HCT116 (cell line): Measurements from ENCODE around the gene TMIGD2. TPM values are rescaled to one million over a fixed set of nuclear protein-coding genes. Genes with fewer than 3 reads are reported as not detected.

Source experiments
- ATAC-seq: fragments of 200-7000 bp; cut with Tn5 transposase; 2 replicates; pipeline ENCODE4 v1.9.1; 2020; ENCODE audit warnings: mild to moderate bottlenecking, moderate library complexity
- BruUV-seq: library from RNA; stranded (reverse); fragments of 400-500 nt; replicated peaks from 2 replicates; lab custom pipeline; 2021; lab: Mats Ljungman, UMichigan
- CTCF ChIA-PET: fragments of 300-600 bp; sonication (Branson Sonifier 250); formaldehyde crosslinking; loops from one replicate; lab custom pipeline; 2021; ENCODE audit warnings: antibody characterized with exemption; lab: Charles Lee
- POLR2A ChIA-PET: fragments of 300-600, 350-600 bp; sonication (Branson Sonifier 250); formaldehyde crosslinking; loops from one replicate; lab custom pipeline; 2021; ENCODE audit warnings: antibody characterized with exemption; lab: Charles Lee
- RAD21 ChIA-PET, 2 experiments: fragments of 300-600 bp; sonication (Branson Sonifier 250); formaldehyde crosslinking; loops; one replicate each; lab custom pipeline; 2023; ENCODE audit warnings: low total read pairs in 2 of 2; ENCODE audit not compliant: uncharacterized antibody in 2 of 2, unreplicated experiment in 2 of 2, low non-redundant PET in 1 of 2; lab: Charles Lee
- DNase-seq: peaks from one replicate; pipeline ENCODE4 v3.0.0-alpha.2; 2010; ENCODE audit warnings: low read depth, low spot score
- H2AFZ ChIP-seq: fragments of 200-600 bp; shearing (Covaris generic), sonication (generic); 2 replicates; pipeline ENCODE4 v1.6.1; 2017; ENCODE audit warnings: low read depth, mixed run types, mixed read lengths, antibody characterized with exemption, low read length; ENCODE audit not compliant: poor library complexity, severe bottlenecking
- H3K27ac ChIP-seq: 2 replicates; pipeline ENCODE4 v1.5.1; 2012; ENCODE audit warnings: low read depth, low read length
- H3K27me3 ChIP-seq: fragments of 200-600 bp; sonication (generic); 2 replicates; pipeline ENCODE4 v1.6.1; 2016; ENCODE audit warnings: mixed run types, low read length, mixed read lengths; ENCODE audit not compliant: insufficient read depth
- H3K36me3 ChIP-seq, 2 experiments: fragments of 200-500 bp in 1 of 2; fragments of 200-600 bp in 1 of 2; sonication (Bioruptor generic) in 1 of 2; sonication (generic) in 1 of 2; 2 replicates each; pipeline versions ENCODE4 v1.5.1 to v1.6.1; 2014 to 2016; ENCODE audit warnings: low read length in 2 of 2, inconsistent platforms in 1 of 2, mixed read lengths in 1 of 2, mixed run types in 1 of 2; ENCODE audit not compliant: insufficient read depth in 2 of 2, control insufficient read depth in 1 of 2
- H3K4me1 ChIP-seq, 2 experiments: fragments of 200-600 bp in 1 of 2; sonication (generic) in 1 of 2; 2 replicates each; pipeline versions ENCODE4 v1.5.1 to v1.6.1; 2012 to 2017; ENCODE audit warnings: low read length in 2 of 2, inconsistent platforms in 1 of 2, mild to moderate bottlenecking in 1 of 2, mixed read lengths in 1 of 2, mixed run types in 1 of 2, moderate library complexity in 1 of 2; ENCODE audit not compliant: insufficient read depth in 2 of 2, control insufficient read depth in 1 of 2
- H3K4me2 ChIP-seq: fragments of 200-600 bp; sonication (generic); 2 replicates; pipeline ENCODE4 v1.6.1; 2017; ENCODE audit warnings: mixed run types, low read length, mixed read lengths
- H3K4me3 ChIP-seq, 2 experiments: fragments of 200-600 bp in 1 of 2; sonication (generic) in 1 of 2; replicated peaks in 1 of 2; 2 replicates each; pipeline ENCODE4 v1.5.1; 2011 to 2016; ENCODE audit warnings: low read length in 2 of 2, control low read depth in 1 of 2, low read depth in 1 of 2, mild to moderate bottlenecking in 1 of 2, mixed read lengths in 1 of 2, mixed run types in 1 of 2
- H3K79me2 ChIP-seq: fragments of 200-600 bp; sonication (generic); 2 replicates; pipeline ENCODE4 v1.6.1; 2017; ENCODE audit warnings: mild to moderate bottlenecking, mixed run types, low read length, moderate library complexity, mixed read lengths; ENCODE audit not compliant: insufficient read depth
- H3K9ac ChIP-seq: fragments of 200-600 bp; sonication (generic); 2 replicates; pipeline ENCODE4 v1.6.1; 2016; ENCODE audit warnings: low read length, mixed read lengths
- H3K9me2 ChIP-seq: fragments of 200-600 bp; sonication (generic), shearing (Covaris generic); 2 replicates; pipeline ENCODE4 v1.6.1; 2017; ENCODE audit warnings: mixed run types, mild to moderate bottlenecking, moderate library complexity; ENCODE audit not compliant: insufficient read depth
- H3K9me3 ChIP-seq, 2 experiments: fragments of 200-500 bp in 1 of 2; fragments of 200-600 bp in 1 of 2; sonication (Bioruptor generic) in 1 of 2; sonication (generic) in 1 of 2; 2 replicates each; pipeline ENCODE4 v1.6.1; 2014 to 2017; ENCODE audit warnings: low read length in 2 of 2, mixed read lengths in 2 of 2, inconsistent platforms in 1 of 2, low read depth in 1 of 2, mild to moderate bottlenecking in 1 of 2, mixed run types in 1 of 2, moderate library complexity in 1 of 2; ENCODE audit not compliant: control insufficient read depth in 1 of 2, insufficient read depth in 1 of 2
- H4K20me1 ChIP-seq: fragments of 200-600 bp; sonication (generic), shearing (Covaris generic); 2 replicates; pipeline ENCODE4 v1.6.1; 2017; ENCODE audit warnings: mixed run types, mild to moderate bottlenecking, moderate library complexity; ENCODE audit not compliant: insufficient read depth
- CEBPB ChIP-seq: IDR thresholded peaks from 2 replicates; pipeline ENCODE4 v1.6.1; 2012; ENCODE audit warnings: low read depth
- ZFX ChIP-seq: fragments of 450-650 bp; IDR thresholded peaks from 2 replicates; pipeline ENCODE4 v1.6.1; 2017
- intact Hi-C: fragments of 100-400 bp; cut with micrococcal nuclease; formaldehyde crosslinking; loops from 2 replicates; pipeline ENCODE4 v1.10.0; 2022
- total RNA-seq: library from RNA; stranded (reverse); gene quantifications from one replicate; pipeline ENCODE4 v1.2.1, GENCODE V29; 2021; ENCODE audit not compliant: unreplicated experiment

The TMIGD2 gene
- total RNA-seq, 1 experiment from 2014 or later = not detected

DNA sequence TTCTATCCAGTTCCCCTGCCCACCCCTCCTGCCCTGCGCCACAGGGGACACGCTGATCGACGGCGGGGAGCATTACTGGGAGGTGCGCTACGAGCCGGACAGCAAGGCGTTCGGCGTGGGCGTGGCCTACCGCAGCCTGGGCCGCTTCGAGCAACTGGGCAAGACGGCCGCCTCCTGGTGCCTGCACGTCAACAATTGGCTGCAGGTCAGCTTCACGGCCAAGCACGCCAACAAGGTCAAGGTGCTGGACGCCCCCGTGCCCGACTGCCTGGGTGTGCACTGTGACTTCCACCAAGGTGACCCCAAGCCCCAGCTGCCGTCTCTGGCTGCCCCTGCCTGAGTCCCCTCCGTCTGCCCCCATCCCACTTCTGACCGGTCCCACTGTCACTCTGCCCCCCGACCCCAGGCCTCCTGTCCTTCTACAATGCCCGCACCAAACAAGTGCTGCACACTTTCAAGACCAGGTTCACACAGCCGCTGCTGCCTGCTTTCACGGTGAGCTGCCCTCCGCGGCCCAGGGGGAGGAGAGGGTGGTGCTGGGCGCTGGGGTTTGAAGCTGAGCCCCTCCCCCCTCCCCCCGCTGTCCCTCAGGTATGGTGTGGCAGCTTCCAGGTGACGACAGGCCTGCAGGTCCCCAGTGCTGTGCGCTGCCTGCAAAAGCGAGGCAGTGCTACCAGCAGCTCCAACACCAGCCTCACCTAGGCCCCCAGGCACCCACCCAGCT, 20.9 kb upstream of the TMIGD2 start:
- no peak overlapping the region for H3K9ac ChIP-seq
- POLR2A ChIA-PET = interaction anchor here (2.8 kb wide), 1 partner anchor 20 kb away, joined by 11 read pairs; the partner anchor contains the start of gene MPND
- no peaks in the 10 kb centered on the region for H3K9me3 ChIP-seq
- BruUV-seq = no TSS peak
- ATAC-seq = no peak
- H3K4me3 ChIP-seq = no peak overlapping the region
- no peak overlapping the region for H2AFZ ChIP-seq
- intact Hi-C loops = no loop called here
- H3K4me1 ChIP-seq = peaks cover 7 to 11% of the 10 kb centered on the region in 2 experiments
- H4K20me1 ChIP-seq = no peaks in the 10 kb centered on the region
- RAD21 ChIA-PET = no interaction called here
- CTCF ChIA-PET = interaction anchor here (0.6 kb wide), 1 partner anchor 7 kb away, joined by 4 read pairs; no protein-coding TSS in a partner anchor
- H3K27ac ChIP-seq = no peak overlapping the region
- no peak for DNase-seq
- no peaks in the 10 kb centered on the region for H3K9me2 ChIP-seq
- no peak overlapping the region for H3K4me2 ChIP-seq
- no peak for TF ChIP-seq ZFX
- no peaks in the 10 kb centered on the region for H3K36me3 ChIP-seq
- H3K79me2 ChIP-seq = no peaks in the 10 kb centered on the region
- H3K27me3 ChIP-seq = no peaks in the 10 kb centered on the region

DNA sequence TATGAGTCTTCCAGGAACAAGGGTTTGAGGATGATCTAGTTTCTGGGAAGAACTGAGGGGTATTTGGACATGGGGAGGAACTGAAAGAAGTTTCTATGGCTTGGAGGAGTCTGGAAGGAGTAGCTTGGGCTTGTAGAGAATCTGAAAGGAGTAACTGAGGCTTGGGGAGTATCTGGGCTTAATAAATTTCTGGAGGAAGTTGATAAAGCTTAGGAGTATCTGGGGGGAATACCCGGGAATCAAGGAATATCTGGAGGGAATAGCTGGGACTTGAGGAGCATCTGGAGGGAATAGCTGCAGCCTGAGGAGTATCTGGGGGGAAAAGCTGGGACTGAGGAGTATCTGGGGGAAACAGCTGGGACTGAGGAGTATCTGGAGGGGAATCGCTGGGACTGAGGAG, 18.2 kb upstream of the TMIGD2 start:
- H2AFZ ChIP-seq = no peak overlapping the region
- TF ChIP-seq CEBPB = no peak
- H3K9me2 ChIP-seq = no peaks in the 10 kb centered on the region
- H3K79me2 ChIP-seq = no peaks in the 10 kb centered on the region
- no peak for DNase-seq
- H3K9me3 ChIP-seq = no peaks in the 10 kb centered on the region
- BruUV-seq = no TSS peak
- H3K36me3 ChIP-seq = no peaks in the 10 kb centered on the region
- no peak overlapping the region for H3K27ac ChIP-seq
- RAD21 ChIA-PET = no interaction called here
- POLR2A ChIA-PET = interaction anchor here (2.8 kb wide), 1 partner anchor 23 kb away, joined by 11 read pairs; the partner anchor contains the start of gene MPND
- no peak for ATAC-seq
- no peak overlapping the region for H3K4me3 ChIP-seq
- H3K9ac ChIP-seq = no peak overlapping the region
- H3K4me1 ChIP-seq = no peaks in the 10 kb centered on the region
- CTCF ChIA-PET = no interaction called here
- no peak overlapping the region for H3K4me2 ChIP-seq
- intact Hi-C loops = no loop called here
- H3K27me3 ChIP-seq = no peaks in the 10 kb centered on the region
- H4K20me1 ChIP-seq = no peaks in the 10 kb centered on the region
